CD4-positive, alpha-beta T cell (primary cell): ENCODE data around the gene AHCYL2. TPM values are rescaled to one million over a fixed set of nuclear protein-coding genes. Genes with fewer than 3 reads are reported as not detected.
A peak's percentile ranks its signal among the peaks of the same experiment; 100 is the strongest.
"Not testable (repeated sequence)": the region's sequence is repeated elsewhere in the genome, so short reads cannot be mapped to it uniquely, and the experiment has no call there.

ENCODE experiments used
- ATAC-seq: fragments of 200-7000 bp; cut with Tn5 transposase; one replicate; pipeline ENCODE4 v1.10.0; 2022; ENCODE audit warnings: mild to moderate bottlenecking; ENCODE audit not compliant: poor library complexity
- CTCF ChIA-PET: fragments of 350-600 bp; sonication (Branson Sonifier 250); formaldehyde crosslinking; loops from one replicate; lab custom pipeline; 2021; ENCODE audit warnings: antibody characterized with exemption, inconsistent platforms; lab: Charles Lee
- POLR2A ChIA-PET: fragments of 350-600 bp; sonication (Branson Sonifier 250); formaldehyde crosslinking; loops from one replicate; lab custom pipeline; 2021; ENCODE audit warnings: antibody characterized with exemption, inconsistent platforms; lab: Charles Lee
- DNase-seq, 14 experiments: peaks; one replicate each; pipeline ENCODE4 v3.0.0-alpha.2; 2013 to 2020; ENCODE audit warnings: mixed read lengths in 2 of 14
- H3K27ac ChIP-seq, 2 donors: one replicate each; pipeline versions ENCODE4 v1.5.1 to v1.7.0; 2013; ENCODE audit warnings: low read length in 2 of 2, low read depth in 1 of 2, mild to moderate bottlenecking in 1 of 2
- H3K27me3 ChIP-seq, 2 experiments: 1 replicate in 1 of 2; 2 replicates in 1 of 2; pipeline versions ENCODE4 v1.6.1 to v1.7.0; 2013; ENCODE audit warnings: low read length in 2 of 2, control low read depth in 1 of 2, mild to moderate bottlenecking in 1 of 2, moderate library complexity in 1 of 2; ENCODE audit not compliant: insufficient read depth in 2 of 2, control insufficient read depth in 1 of 2
- H3K36me3 ChIP-seq: one replicate; pipeline ENCODE4 v1.6.1; 2013; ENCODE audit warnings: low read length, control low read depth; ENCODE audit not compliant: insufficient read depth
- H3K4me1 ChIP-seq: one replicate; pipeline ENCODE4 v1.6.1; 2013; ENCODE audit warnings: low read length, control low read depth; ENCODE audit not compliant: insufficient read depth
- H3K4me3 ChIP-seq: one replicate; pipeline ENCODE4 v1.5.1; 2013; ENCODE audit warnings: mild to moderate bottlenecking, low read length, moderate library complexity
- H3K9me3 ChIP-seq, 2 experiments: 1 replicate in 1 of 2; 2 replicates in 1 of 2; pipeline versions ENCODE4 v1.6.1 to v1.7.0; 2013; ENCODE audit warnings: low read length in 2 of 2, mild to moderate bottlenecking in 2 of 2, control low read depth in 1 of 2, moderate library complexity in 1 of 2; ENCODE audit not compliant: control insufficient read depth in 1 of 2, insufficient read depth in 1 of 2
- H3K27ac Mint-ChIP-seq: one replicate; pipeline ENCODE4 v1.8.0; 2020; ENCODE audit warnings: mixed read lengths
- H3K27me3 Mint-ChIP-seq: one replicate; pipeline ENCODE4 v1.8.0; 2021; ENCODE audit warnings: mixed read lengths
- H3K36me3 Mint-ChIP-seq: one replicate; pipeline ENCODE4 v1.8.0; 2021; ENCODE audit warnings: low read depth, mixed read lengths
- H3K4me1 Mint-ChIP-seq: one replicate; pipeline ENCODE4 v1.8.0; 2021; ENCODE audit warnings: low read depth, mixed read lengths
- H3K4me3 Mint-ChIP-seq: one replicate; pipeline ENCODE4 v1.8.0; 2020; ENCODE audit warnings: mild to moderate bottlenecking, mixed read lengths
- H3K9me3 Mint-ChIP-seq: one replicate; pipeline ENCODE4 v1.8.0; 2020; ENCODE audit warnings: mixed read lengths
- CTCF ChIP-seq: fragments of 200-600 bp; IDR thresholded peaks from one replicate; pipeline ENCODE4 v1.8.0; 2022; ENCODE audit warnings: antibody characterized with exemption, mild to moderate bottlenecking
- intact Hi-C, 2 experiments: fragments of 100-400 bp; cut with DNase I in 1 of 2; cut with micrococcal nuclease in 1 of 2; formaldehyde crosslinking; loops; one replicate each; pipeline versions ENCODE4 v1.15.1 to v1.9.0; 2023 to 2025; cut with DNase I, micrococcal nuclease
- total RNA-seq, 174 experiments: library from RNA in 2 of 174; stranded (reverse) in 2 of 174; gene quantifications; one replicate each; pipeline ENCODE4 v1.2.3 and lab custom pipeline; 2021 to 2026

AHCYL2 gene
- total RNA-seq, 2 experiments from 2014 or later, result 5.8 to 6.0 TPM

- H3K4me3 ChIP-seq, result peak overlapping the region; percentile 24
- CTCF ChIA-PET, result interaction anchor here (0.7 to 2.7 kb wide), 19 partner anchors 8 to 643 kb away, joined by 3 to 35 read pairs (median 4); partner anchors contain the start of gene STRIP2
- no peaks in the 10 kb centered on the region for H3K27me3 ChIP-seq
- Mint-ChIP-seq H3K4me1 (peaks cover 15% of the 10 kb centered on the region), H3K27me3 (no peaks in the 10 kb centered on the region), H3K36me3 (no peaks in the 10 kb centered on the region), H3K27ac (no peak overlapping the region), H3K9me3 (no peaks in the 10 kb centered on the region), H3K4me3 (peak overlapping the region; percentile 9)
- intact Hi-C loops, result loop anchor here (1.0 to 5.0 kb wide), 7 partner anchors 104 to 644 kb away; no protein-coding TSS in a partner anchor
- no peaks in the 10 kb centered on the region for H3K9me3 ChIP-seq
- DNase-seq (peak; percentile 51 to 84 (median 65)), ATAC-seq (peak; percentile 85)
- H3K4me1 ChIP-seq, result peaks cover 15% of the 10 kb centered on the region
- POLR2A ChIA-PET, result interaction anchor here (1.0 to 1.1 kb wide), 6 partner anchors 8 to 270 kb away, joined by 3 to 9 read pairs (median 3); partner anchors contain the start of gene AHCYL2
- H3K36me3 ChIP-seq, result no peaks in the 10 kb centered on the region
- no peak overlapping the region for H3K27ac ChIP-seq
- TF ChIP-seq CTCF, result peak; percentile 78
Measured at GRCh38 chr7:129367700-129368388, 143.0 kb downstream of the AHCYL2 start.

GRCh38 chr7:129368389-129368986 lies 143.7 kb downstream of the AHCYL2 start:
- no peak overlapping the region for H3K27ac ChIP-seq
- DNase-seq (peak in 3 of 14 experiments; percentile 18 to 29 (median 25)), ATAC-seq (no peak)
- intact Hi-C loops, result loop anchor here in 1 of 2 experiments (5.0 kb wide), 2 partner anchors 269 to 644 kb away; no protein-coding TSS in a partner anchor
- Mint-ChIP-seq H3K27ac (no peak overlapping the region), H3K4me3 (no peak overlapping the region), H3K27me3 (no peaks in the 10 kb centered on the region), H3K9me3 (no peaks in the 10 kb centered on the region), H3K36me3 (no peaks in the 10 kb centered on the region), H3K4me1 (peaks cover 15% of the 10 kb centered on the region)
- ChIA-PET POLR2A (interaction anchor here (1.1 kb wide), 3 partner anchors 8 to 144 kb away, joined by 3 to 9 read pairs (median 5); partner anchors contain the start of gene AHCYL2), CTCF (interaction anchor here (0.7 to 2.7 kb wide), 17 partner anchors 9 to 642 kb away, joined by 3 to 35 read pairs (median 5); no protein-coding TSS in a partner anchor)
- H3K4me3 ChIP-seq, result no peak overlapping the region
- peaks cover 15% of the 10 kb centered on the region for H3K4me1 ChIP-seq
- no peaks in the 10 kb centered on the region for H3K27me3 ChIP-seq
- H3K36me3 ChIP-seq, result no peaks in the 10 kb centered on the region
- TF ChIP-seq CTCF, result no peak
- no peaks in the 10 kb centered on the region for H3K9me3 ChIP-seq

- peaks cover 15% of the 10 kb centered on the region for H3K4me1 ChIP-seq
- H3K9me3 Mint-ChIP-seq, H3K27ac ChIP-seq, DNase-seq, H3K27me3 Mint-ChIP-seq, H3K9me3 ChIP-seq, H3K36me3 Mint-ChIP-seq, H3K27me3 ChIP-seq, ATAC-seq, H3K4me3 ChIP-seq, H3K36me3 ChIP-seq, H3K4me3 Mint-ChIP-seq, H3K27ac Mint-ChIP-seq, POLR2A ChIA-PET: not testable (repeated sequence)
- intact Hi-C loops, result loop anchor here in 1 of 2 experiments (5.0 kb wide), 2 partner anchors 268 to 643 kb away; no protein-coding TSS in a partner anchor
- CTCF ChIA-PET, result interaction anchor here (2.5 to 2.7 kb wide), 2 partner anchors 8 to 10 kb away, joined by 6 to 35 read pairs; no protein-coding TSS in a partner anchor
- H3K4me1 Mint-ChIP-seq, result peaks cover 15% of the 10 kb centered on the region
Measured at GRCh38 chr7:129369447-129369846, 144.6 kb downstream of the AHCYL2 start.
